ENCODE measurements around the gene MDP1.
"Not testable (repeated sequence)": the region's sequence is repeated elsewhere in the genome, so short reads cannot be mapped to it uniquely, and the experiment has no call there.

MDP1 gene

DNA sequence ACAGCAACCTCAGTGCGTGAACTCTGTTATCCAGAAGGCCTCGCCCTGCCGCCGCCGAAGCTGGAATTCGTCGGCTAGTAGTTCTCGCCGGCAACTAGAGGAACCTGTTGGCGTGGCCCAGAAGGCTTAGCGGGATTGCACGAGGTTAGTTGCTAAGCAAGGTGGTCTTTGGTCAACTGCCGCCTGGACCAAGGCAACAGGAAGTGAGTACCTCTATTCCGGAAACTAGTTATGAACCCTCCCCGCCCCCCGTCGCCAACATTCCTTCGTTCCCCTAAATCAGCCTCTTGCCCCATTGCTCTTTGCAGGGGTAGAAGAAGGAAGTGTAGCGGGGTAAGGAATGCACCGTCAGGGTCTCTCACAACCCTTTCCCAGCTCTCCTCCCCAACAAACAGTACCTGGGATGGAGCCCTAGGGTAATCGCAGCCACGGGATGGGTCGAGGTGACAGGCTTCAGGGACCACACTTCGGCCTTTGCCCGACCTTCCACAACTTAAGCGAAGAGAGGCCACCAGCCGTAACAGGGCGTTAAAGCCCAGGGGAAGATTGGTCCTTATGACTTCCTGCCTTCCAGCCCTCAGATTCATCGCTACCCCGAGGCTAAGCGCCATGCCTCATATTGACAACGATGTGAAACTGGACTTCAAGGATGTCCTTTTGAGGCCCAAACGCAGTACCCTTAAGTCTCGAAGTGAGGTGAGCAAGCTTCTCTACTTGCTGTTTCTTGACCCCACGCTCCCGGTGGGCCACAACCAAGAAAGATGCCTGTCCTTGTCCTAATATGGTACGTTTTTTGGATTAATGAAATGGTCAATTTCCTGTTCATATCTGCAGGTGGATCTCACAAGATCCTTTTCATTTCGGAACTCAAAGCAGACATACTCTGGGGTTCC is 17.0 kb upstream of the MDP1 start, which contains the start of gene GMPR2:
GMPR2 (plus strand) TSS at position 285 of the 893 bp plus-strand sequence; CDS start at position 610, 325 bp downstream.
- FAIRE-seq: no peak
- no peak for DNase-seq (ENCODE audit: insufficient read length, low spot score)

DNA sequence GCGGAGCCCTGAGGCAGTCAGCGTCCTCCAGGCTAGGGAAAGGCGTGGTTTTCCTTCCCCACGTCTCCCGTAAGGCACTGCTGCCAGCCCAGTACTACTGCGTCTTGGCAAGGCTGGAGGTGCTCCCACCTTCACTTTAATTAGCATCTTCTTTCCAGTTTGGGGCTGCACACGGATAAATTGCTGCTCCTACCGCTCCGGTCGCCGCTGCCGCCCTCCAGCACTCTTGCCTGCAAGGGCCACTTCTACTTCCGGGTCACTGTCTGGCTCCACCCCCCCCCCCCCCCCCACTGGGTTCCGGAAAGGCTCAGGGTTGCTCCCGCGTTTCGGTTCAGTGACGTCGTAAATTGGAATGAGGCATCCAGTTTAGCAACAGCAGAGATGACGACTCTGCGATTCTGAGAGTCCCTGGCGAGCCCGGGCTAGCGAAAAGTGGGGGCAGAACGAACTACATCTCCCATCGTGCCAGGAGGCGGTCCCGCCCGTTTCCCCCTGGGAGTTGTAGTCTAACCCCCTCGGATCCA is 16.3 kb upstream of the MDP1 start, which contains the start of gene NEDD8:
NEDD8 (minus strand) TSS at position 247 of the 524 bp plus-strand sequence; CDS start at position 147, 100 bp downstream.
- FAIRE-seq (peak; percentile 88), DNase-seq (ENCODE audit: insufficient read length, low spot score) (peak; percentile 62)

DNA sequence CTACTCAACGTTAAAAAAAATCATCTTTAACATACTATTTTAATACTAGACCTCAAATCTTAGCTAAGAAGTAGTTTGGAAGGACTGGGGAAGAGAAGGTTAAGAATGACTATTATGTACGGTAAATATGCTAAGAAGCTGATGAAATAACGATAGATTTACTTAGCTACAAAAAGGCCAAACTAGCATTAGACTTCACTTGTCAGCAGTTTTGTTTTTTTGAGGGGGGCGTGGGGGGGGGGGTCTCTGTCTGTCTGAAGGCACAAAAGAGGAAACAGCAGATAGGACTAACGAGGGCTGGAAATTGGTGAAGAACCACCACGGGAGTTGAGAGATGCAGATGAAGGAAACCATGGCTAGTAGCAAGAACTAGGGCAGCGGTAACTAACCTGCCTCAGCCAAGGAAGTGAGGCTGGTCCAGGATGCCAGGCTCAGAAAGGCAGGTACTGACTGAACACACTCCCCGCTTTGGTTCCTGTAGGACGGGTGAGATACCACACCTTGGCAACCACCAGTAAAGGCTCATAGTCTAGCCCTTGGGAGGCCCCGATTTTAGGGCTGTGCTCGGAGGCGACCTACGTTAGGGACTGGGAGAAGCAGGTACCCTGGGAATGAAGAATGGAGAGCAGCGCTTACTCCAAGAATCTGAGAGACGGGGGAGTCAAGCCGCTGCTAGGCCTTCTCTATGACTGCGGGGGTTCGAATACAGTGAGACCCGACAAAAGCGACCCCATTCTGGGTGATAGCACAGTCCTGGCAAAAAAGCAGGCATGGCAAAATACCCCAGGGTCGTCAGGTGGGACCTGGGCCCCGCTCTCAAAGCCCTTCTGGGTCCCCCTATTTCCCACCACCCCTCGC is 15.6 kb upstream of the MDP1 start:
- FAIRE-seq (no peak), DNase-seq (ENCODE audit: insufficient read length, low spot score) (no peak)

DNA sequence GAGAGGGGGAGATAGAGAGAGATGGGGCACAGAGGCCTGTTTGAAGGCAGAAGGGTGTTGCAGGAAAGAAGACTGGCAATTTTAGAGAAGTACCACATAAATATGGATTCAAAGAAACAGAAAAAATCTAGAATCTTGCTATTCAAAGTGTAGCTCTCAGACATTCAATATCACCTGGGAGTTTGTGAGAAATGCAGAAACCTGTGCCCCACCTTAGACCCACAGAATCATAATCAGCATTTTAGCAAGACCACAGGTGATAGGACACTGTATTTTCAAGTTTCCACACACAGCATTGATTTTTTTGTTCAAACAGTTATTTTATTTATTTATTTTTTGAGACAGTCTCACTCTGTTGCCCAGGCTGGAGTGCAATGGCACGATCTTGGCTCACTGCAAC is 13.0 kb upstream of the MDP1 start:
- DNase-seq (ENCODE audit: insufficient read length, low spot score) (no peak), FAIRE-seq (no peak)

DNA sequence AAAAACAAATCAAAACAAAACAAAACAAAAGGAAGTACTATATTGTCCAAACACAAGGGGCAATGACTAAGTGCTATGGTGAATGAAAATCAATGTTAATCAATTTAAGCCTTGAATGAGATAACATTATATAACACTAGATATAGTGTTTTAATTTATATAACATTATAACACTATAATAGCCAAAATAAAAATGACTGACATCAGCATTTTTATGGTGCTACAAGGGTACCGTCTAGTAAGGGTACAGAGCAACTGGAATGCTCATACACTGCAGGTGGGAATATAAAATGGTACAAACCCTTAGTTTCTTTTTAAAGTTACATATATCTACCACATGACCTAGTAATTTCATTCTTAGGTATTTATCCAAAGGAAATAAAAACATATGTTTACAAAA is 10.6 kb upstream of the MDP1 start:
- no peak for DNase-seq (ENCODE audit: insufficient read length, low spot score)
- no peak for FAIRE-seq

DNA sequence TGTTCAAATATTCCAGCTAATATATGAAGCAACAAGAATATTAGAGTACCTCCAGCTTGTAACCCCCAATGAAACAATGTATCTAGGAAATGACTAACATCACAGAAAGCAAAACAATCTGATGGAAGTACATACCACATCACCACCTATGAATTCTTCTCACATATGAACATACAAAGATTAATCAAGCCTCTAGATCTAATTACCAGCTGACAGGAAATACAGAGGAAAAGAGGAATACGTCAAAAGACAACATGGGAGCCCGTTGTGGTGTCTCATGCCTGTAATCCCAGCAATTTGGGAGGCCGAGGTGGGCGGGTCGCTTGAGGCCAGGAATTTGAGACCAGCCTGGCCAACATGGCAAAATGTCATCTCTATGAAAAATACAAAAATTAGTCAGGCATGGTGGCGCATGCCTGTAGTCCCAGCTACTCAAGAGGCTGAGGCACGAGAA is 8.8 kb upstream of the MDP1 start:
- FAIRE-seq (no peak), DNase-seq (ENCODE audit: insufficient read length, low spot score) (no peak)

DNA sequence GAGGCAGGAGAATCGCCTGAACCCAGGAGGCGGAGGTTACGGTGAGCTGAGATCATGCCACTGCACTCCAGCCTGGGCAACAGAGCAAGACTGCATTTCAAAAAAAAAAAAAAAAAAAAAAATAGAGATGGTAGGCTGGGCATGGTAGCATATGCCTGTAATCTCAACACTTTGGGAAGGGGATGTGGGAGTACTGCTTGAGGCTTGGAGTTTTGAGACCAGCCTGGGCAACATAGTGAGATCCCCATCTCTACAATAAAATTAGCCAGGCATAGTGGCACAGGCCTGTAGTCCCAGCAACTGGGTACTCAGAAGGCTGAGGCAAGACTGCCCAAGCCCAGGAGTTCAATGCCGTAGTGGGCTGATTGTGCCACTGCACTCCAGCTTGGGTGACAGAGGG is 7.1 kb upstream of the MDP1 start:
- DNase-seq (ENCODE audit: insufficient read length, low spot score): not testable (repeated sequence)

DNA sequence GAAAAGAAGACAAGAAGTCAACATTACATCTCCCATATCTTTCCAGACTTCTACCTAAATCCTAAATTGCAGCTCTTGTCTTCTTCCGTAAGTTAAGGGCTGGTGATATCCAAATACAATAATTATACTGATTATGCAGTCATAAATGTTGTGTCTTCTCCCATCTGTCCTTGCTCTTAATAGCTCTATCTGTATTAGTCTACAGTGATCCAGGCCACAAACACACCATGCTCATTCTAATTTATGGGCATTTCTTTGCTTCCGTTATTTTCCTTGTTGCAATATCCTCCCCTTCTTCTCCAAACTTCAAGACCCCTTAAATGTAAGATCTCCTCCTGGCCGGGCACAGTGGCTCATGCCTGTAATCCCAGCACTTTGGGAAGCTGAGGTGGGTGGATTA is 3.7 kb upstream of the MDP1 start:
- DNase-seq (ENCODE audit: insufficient read length, low spot score): no peak
- no peak for FAIRE-seq

More for the DNA sequence above, 7.1 kb upstream of the MDP1 start:
- not testable (repeated sequence) for FAIRE-seq

DNA sequence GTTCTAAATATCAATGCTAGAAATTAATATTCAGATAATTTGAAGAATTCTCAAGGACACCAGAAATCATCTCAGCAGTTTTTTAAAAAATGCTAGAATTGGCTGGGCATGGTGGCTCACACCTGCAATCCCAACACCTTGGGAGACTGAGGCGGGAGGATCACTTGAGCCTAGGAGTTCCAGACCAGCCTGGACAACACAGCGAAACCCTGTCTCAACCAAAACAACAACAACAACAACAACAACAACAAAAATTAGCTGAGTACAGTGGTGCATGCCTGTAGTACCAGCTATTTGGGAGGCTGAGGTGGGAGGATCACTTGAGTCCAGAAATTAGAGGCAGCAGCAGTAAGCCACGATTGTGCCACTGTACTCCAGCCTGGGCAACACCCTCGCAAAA is 3.2 kb upstream of the MDP1 start:
- FAIRE-seq (no peak), DNase-seq (ENCODE audit: insufficient read length, low spot score) (no peak)

DNA sequence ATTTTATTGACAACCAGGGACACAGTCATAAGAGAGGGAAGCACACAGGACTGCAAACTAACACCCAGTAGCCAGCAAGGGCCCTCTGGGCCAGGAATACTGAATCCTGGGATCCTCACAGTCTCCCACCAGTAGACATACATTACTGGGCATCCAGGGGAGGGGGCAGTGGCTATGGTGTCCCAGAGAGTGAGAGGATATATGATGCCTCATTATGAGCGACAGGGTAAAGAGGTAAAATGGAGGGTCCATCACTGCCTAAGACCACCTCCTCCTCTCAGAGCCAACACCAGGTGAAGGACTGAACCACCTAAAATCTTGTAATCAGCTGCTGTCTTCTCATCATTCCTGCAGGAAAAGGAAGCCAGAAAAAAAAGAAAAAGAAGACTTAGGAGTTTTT is 1.0 kb upstream of the MDP1 start:
- not testable (repeated sequence) for DNase-seq (ENCODE audit: insufficient read length, low spot score); FAIRE-seq

DNA sequence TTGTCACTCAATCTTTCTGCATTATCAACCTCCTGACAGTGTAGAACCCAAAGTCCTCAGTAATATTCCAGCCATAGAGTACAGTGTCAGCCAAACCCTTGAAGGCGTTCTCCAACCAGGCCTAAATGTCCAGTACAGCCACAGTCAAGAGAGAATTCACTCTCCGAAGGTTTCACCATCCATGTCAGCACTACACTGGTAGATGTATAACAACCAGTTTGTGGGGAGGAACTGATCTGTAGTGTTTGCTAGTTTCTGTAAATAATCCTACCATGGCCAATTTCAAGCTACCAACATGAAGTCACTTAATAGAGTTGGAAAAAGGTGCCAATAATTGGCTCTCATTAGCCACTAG is 456 bp upstream of the MDP1 start:
- no peak for DNase-seq (ENCODE audit: insufficient read length, low spot score)
- FAIRE-seq: no peak

DNA sequence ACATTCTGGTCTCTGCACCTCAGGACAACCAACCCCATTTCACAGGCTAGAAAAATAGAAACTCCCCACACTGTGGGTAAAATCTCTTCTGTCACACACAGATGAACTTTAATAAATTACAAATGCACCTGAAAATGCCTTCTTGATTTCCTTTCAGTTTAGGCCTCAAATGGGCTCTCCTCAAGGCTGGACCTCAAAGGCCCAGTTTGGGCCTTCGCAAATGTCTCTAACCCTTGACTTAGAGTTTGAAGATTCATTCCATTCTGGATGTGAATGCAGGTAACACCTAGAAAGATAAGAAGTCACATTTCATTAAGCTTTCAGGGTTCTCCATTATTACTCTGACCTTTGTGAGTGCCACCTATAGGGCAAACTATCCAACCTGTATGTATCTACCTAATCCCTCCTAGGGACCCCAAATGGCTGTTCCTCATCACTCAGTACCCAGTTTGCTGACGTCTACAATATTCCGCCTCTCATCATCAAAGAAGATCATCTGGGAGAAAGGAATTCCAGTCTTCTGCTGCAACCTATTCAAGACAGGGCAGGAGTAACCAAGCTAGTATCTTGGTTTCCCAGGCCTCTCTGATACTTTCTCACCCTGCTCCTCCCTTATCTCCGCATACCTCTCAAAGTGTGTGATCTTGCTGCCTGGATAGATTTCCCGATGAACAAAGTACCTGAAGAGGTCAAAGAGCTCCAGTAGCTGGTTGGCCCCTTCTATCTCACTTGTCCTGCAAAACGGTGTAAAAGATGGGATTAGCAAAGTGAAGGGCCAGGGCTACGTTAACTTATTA is 1.8 kb downstream of the MDP1 start:
- DNase-seq (ENCODE audit: insufficient read length, low spot score) (no peak), FAIRE-seq (no peak)

DNA sequence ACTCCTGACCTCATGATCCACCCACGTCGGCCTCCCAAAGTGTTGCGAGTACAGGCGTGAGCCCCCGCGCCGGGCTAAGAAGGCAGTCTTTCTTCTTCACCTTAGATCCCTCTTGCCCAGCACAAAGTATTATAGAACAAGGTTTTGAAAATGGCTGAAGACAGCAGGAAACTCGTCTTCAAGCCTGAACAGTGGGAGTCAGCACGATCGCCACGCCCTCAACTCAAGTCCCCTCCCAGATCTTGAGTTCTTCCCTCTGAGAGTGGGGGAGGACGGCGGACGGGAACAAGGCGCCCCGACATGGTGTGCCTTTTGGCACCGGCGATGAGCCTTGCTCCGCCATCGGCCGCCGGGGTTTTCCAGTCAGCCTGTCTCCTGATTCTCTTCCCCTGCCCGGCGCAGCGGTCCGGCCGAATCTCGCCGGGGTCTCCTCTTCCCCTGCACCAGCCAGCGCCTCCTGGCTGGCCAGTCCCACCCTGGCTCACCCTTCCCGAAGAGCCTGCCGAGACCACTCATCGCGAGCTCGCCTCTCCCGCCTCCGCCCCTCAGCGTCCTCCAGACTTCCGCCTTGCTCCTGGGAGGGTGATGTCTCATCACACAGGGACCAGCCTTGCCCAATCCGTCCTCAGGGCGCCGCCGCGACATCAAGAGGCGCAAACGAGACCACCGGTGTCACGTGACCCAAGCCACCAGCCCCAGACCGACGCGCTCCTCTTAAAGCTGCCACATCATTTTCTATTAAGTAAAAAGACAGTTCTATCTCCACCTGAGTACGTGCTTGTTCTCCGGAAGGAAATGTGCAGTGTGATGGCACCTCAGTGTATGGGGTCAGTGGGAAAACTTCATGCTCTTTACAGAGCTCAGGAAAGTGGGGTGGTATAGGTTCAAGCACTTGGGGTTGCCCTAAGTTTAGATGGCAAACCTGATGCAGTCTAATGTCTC is 2.7 kb downstream of the MDP1 start, which contains the start of gene CHMP4A:
CHMP4A (minus strand) TSS at position 565 of the 942 bp plus-strand sequence; CDS start at position 516, 49 bp downstream.
- peak; percentile 89 for DNase-seq (ENCODE audit: insufficient read length, low spot score)

DNA sequence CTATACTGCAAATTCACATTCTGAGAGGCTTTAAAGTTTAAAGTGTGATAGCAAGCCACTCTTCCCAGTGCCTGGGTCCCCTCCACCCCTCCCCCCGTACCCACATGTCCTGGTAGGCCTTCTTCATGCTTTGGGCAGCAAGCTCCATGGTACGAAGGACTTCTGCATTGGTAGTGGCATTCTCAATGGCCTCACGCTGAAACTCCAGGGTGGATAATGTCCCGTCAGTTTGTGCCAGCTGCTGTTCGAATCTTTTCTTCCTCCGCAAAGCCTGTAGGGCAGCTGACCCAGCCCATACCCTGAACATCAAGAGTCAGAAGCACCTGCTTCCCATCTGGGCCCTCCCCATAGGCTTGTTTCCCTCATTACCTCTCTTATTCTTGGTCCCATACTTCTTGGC is 4.6 kb downstream of the MDP1 start:
- DNase-seq (ENCODE audit: insufficient read length, low spot score): no peak
- FAIRE-seq: no peak

More for the DNA sequence above, 2.7 kb downstream of the MDP1 start, which contains the start of gene CHMP4A:
- peak; percentile 94 for FAIRE-seq

DNA sequence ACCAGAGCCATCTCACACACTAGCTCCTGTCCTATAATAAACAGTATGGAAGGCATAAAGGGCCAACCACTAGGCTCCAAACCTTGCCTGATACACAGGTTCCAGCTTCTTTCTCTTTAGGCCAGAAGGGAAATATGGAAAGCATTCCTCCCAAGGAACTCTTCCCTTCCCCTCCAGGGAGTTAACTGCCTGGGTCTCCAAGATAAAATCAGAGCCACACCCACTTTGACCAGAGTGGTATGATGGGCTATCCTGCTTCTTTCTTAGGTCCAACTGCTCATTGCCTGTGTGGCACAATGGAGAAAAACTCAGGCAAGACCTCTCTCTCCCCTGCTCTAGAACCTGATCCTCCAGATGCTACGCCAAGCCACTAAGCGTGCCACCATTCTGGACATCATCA is 8.2 kb downstream of the MDP1 start:
- DNase-seq (ENCODE audit: insufficient read length, low spot score): no peak
- FAIRE-seq: no peak

DNA sequence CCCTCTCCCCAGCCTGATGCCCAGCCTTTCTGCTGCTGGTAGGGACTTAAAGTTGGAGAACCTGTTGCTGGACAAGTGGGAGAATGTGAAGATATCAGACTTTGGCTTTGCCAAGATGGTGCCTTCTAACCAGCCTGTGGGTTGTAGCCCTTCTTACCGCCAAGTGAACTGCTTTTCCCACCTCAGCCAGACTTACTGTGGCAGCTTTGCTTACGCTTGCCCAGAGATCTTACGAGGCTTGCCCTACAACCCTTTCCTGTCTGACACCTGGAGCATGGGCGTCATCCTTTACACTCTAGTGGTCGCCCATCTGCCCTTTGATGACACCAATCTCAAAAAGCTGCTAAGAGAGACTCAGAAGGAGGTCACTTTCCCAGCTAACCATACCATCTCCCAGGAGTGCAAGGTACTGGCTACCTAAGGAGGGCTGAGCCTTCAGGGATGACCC is 8.7 kb downstream of the MDP1 start:
- no peak for FAIRE-seq
- no peak for DNase-seq (ENCODE audit: insufficient read length, low spot score)

DNA sequence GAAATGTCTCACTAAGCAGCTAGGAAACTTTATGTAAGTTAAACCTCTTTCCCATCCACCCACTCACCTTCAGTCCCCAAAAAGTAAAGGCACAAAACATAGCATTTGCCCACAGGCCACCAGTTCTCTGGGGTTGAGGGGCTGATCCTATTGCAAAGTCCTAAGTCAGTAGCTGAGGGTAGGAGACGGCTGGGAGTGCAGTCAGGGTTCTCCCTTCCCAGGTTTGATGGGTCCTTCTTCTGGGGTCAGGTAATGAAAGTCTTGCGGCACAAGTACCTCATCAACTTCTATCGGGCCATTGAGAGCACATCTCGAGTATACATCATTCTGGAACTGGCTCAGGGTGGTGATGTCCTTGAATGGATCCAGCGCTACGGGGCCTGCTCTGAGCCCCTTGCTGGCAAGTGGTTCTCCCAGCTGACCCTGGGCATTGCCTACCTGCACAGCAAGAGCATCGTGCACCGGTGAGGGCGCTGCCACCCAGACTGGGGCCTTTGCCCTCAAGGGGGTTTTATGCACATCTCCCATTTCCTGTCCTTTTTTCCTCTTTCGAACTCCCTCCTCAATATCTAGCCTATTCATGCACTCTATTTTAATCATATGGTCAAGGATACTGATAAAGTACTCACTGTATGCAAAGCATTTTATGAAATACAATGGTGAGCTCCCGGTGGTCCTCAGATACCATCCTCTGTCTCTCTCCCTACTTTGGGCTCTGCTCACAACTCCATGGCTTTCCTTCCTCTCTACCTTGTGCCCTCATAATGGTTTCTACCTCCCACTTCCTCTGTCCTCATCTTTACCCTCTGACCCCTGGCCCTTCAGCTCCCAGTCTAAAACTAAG is 9.4 kb downstream of the MDP1 start:
- no peak for FAIRE-seq
- DNase-seq (ENCODE audit: insufficient read length, low spot score): no peak
